GM21423 (cell line): Measurements from ENCODE around the gene BRAT1.
"Not testable (repeated sequence)": the region's sequence is repeated elsewhere in the genome, so short reads cannot be mapped to it uniquely, and the experiment has no call there.

Source experiments
- ATAC-seq: cut with Tn5 transposase; IDR thresholded peaks from one replicate; pipeline ENCODE4 v1.9.1; 2021; ENCODE audit warnings: mild to moderate bottlenecking, moderate library complexity; ENCODE audit not compliant: unreplicated experiment

The BRAT1 gene

GRCh38 chr7:2564970-2565540, 9.7 kb upstream of the BRAT1 start:
- ATAC-seq: no peak

DNA sequence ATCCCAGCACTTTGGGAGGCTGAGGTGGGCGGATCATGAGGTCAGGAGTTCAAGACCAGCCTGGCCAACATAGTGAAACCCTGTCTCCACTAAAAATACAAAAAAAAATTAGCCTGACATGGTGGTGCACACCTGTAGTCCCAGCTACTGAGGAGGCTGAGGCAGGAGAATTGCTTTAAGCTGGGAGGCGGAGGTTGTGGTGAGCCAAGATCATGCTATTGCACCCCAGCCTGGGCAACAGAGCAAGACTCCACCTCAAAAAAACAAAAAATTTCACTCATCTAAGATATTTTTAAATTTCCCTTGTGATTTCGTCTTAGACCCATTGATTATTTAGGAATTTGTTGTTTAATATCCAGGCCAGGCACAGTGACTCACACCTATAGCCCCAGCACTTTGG, 8.6 kb upstream of the BRAT1 start:
- ATAC-seq: not testable (repeated sequence)

DNA sequence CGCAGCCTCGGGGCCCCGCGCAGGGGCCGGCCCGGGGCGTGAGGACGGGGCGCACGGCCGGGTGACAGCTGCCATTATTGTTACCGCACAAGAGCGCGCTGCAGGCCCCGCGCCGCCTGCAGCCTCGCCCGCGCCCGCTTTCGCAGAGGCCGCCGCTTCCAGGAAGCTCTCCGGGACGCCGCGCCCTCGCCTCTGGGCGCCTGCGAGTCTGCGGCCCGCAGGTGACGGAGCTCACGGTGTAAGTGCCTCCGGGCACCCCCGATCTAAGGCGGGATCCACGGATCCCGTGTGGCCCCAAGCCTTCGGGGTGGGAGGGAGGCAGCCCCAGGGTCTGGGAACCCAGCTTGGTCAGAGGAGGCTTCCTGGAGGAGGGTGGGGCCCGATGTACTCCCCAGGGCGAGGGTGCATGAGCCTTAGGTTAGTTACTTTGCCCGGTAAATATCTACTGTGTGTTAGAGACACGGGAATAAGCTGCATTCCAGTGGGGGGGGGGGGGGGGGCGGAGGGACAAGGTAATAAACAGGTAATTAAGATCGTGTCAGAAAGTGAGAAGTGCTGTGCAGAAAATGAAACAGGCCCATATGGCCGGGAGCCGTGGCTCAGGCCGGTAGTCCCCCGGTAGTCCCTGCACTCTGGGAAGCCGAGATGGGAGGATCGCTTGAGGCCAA, 4.1 kb upstream of the BRAT1 start:
- peak; percentile 0 for ATAC-seq

DNA sequence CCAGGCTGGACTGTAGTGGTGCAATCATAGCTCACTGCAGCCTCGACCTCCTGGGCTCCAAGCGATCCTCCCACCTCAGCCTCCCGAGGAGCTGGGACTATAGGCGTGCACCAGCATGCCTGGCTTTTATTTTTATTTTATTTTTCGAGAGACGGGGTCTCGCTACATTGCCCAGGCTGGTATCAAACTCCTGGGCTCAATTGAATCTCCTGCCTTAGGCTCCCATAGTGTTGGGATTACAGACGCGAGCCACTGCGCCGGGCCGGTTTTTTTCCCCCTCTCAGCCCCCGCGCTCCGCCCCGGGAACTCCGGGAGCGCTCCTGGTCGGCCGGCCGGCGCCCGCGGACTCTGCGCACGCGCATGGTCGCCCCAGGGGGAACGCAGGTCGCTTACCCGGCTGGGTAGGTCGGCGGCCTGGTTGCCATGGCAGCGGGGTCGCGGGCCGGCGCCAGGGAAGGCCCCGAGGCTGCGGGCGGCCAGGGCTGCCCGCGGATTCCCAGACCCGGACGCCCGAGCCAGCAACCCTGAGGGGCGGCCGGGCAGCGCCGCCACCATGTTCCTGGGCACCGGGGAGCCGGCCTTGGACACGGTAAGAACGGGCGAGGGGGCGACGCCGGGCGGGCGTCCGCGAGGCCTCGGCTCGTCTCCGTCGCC, 3.4 kb upstream of the BRAT1 start, which contains the start of gene IQCE:
Gene IQCE, plus strand, starts transcription at position 351 of the 654 bp plus-strand sequence. Its CDS starts 203 bp downstream, at position 554.
- ATAC-seq: peak; percentile 56

DNA sequence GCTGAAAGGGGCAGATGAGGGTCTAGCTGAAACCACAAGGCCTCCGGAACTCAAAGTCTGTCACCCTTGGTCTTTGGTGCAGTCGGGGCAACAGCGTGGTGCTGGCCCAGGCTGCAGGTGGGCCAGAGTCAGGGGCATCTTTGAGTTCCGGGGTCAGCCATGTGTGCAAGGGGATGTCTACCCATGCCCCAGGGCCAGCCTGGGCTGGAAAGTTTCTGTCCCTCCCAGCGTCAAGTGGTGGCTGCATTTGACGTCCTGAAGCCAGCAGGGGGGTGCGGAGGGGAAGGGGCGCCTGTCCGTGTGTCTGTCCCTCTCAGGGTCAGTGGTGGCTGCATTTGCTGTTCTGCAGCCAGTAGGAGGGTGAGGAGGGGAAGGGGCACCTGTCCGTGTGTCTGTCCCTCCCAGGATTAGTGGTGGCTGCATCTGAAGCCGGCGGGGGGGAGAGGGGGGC, 638 bp downstream of the BRAT1 start:
- ATAC-seq: no peak

- no peak for ATAC-seq
Measured at GRCh38 chr7:2553831-2554581, 1.3 kb downstream of the BRAT1 start.

DNA sequence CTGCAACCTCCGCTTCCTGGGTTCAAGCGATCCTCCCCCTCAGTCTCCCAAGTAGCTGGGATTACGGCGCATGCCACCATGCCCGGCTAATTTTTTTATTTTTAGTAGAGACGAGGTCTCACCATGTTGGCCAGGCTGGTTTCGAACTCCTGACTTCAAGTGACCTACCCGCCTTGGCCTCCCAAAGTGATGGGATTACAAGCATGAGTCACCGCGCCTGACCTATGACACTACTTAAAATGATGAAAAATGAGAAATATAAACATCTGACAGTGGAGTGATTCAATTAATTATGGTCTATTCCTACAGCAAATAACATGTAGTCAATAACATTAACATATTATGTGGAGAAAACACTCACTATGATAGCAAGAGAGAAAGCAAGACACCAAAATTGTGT, 2.2 kb downstream of the BRAT1 start:
- no peak for ATAC-seq

DNA sequence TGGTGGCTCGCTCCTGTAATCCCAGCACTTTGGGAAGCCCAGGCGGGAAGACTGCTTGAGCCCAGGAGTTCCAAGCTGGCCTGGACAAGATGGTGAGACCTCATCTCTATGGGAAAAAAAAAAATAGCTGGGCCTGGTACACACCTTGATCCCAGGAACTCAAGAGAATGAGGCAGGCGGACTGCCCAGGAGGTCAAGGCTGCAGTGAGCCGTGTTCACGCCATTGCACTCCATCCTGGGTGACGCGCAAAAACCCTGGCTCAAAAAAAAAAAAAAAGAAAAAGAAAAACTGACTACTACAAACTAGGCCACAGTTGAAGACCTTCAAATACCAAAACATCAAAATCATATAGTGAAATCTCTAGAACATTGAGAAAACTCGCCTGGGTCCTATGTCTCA, 3.9 kb downstream of the BRAT1 start:
- no peak for ATAC-seq

DNA sequence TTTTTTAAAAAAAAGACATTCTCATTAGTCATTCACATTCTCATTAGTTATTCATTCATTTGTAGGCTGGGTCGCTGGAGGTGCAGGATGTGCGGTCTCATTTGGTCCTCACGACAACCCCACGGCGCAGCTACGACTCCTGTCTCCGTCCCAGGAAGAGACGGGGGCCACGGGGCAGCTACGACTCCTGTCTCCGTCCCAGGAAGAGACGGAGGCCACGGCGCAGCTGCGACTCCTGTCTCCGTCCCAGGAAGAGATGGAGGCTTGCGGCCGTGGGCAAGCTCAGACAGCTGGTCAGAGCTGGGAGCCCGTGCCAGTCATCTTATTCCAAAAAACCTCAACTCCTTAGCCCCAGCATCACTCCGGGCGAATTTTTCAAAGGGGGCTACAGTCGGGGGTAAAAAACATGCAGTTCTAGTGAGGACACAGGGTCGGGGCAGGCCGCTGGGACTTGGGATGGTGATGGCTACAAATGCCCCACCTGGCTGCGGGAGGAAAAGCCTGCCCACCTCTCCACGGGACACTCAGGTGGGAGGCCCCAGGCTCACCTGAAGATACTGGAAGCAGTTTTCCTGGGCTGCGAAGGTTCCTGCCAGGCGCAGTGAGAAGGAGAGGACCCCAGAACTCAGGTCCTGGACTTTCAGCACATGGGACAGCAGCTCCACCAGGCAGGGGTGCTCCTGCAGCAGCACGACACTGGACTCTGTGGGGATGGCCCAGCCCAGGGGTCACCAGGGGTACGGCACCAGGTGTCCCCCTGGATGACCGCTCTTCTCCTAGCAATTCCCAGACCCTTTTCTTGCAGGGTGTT, 8.3 kb downstream of the BRAT1 start:
- ATAC-seq: no peak

GRCh38 chr7:2545746-2546425, 9.4 kb downstream of the BRAT1 start:
- no peak for ATAC-seq

GRCh38 chr7:2544541-2545188, 10.7 kb downstream of the BRAT1 start:
- no peak for ATAC-seq

DNA sequence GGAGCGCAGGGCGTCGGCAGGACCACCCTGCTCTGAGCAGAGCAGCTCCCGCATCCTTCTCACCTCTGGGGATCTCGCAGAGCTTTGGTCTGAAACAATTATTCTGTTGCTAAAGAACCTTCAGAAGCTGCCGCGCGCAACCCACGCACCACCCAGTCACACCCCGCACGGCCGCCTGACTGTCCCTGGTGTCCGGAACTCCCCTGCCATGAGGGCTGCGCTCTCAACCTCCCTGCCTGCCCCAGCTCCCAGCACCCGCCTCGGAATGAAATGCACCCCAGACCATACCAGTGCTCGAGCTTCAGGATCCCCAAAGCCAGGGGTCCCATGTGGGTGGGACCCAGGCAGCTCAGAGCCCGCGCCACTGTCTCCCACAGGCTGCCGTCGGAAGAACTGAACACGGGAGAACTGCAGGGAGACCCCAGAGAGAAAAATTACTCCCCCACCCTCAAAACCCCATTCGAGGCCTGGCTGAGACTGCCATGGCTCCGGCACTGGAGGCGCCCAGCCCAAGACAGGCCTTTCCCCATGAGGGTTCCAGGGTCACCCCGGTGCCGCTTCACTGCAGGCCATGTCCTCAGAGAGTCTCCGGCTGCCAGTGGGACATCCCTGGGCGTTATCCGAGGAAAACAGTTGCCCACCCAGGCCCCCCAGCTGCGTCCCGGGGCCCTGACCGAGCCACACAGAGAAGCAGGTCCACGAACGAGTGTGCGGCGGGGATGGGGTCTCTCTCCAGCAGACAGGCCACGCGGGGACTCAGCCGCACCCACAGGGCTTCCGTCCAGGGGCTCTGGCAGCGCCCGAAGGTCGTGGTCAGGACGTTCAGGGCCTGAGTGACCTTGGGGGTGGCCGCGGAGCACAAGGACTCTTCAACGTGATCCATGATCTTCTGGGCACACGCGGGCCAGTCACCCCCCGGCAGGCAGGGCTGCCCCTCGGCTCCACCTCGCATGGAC, 12.1 kb downstream of the BRAT1 start:
- no peak for ATAC-seq

GRCh38 chr7:2542011-2542915, 13.1 kb downstream of the BRAT1 start:
- ATAC-seq: no peak

DNA sequence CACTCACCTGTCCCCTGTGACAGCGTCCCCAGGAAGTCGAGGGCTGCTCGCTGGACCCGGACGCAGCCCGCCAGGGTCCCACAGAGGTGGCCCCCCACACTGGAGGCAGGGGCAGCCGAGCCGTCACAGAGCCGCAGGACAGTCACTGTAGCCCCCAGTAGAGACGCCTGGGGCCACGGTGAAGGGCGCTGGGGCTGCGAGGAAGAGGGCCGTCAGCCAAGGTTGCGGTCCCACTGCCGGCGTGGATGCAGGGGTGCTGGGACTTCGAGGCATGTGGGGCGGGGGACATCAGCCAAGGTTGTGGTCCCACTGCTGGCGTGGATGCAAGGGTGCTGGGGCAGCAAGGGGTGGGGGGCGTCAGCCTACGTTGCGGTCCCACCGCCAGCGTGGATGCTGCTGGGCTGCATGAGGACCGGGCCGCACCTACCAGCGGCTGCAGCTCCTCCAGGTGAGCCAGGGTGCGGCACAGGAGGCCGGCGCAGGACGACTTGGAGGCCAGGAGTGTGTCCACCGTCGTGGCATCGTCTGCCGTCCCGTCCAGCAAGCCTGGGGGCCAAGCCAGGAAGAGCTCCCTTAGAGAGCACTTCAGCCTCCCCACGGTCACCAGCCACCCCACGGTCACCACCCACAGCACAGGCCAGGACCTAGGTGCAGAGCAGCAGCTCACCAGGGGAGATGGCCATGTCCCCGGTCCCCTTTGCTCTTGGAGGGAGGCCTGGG, 13.9 kb downstream of the BRAT1 start:
- no peak for ATAC-seq

- ATAC-seq: no peak
Measured at GRCh38 chr7:2540641-2541051, 14.7 kb downstream of the BRAT1 start.

DNA sequence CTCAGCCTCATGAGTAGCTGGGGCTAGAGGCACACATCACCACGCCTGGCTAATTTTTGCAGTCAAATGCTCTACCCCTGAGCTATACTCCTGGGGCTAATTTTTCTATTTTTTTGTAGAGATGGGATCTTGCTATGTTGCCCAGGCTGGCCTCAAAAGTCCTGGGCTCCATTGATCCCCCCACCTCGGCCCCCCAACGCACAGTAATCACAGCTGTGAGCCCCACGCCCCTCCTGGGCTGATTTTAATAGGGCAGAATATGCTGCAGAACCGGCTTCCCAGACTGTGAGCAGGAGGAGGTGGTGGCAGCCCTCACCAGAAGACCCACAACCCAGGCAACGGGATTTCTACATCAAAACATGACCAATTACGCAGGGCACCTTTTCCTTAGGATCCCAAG, 15.2 kb downstream of the BRAT1 start:
- ATAC-seq: no peak
